HG02623 (cell line): ENCODE data around the gene UCMA.
A peak's percentile ranks its signal among the peaks of the same experiment; 100 is the strongest.

ENCODE experiments used
- ATAC-seq: cut with Tn5 transposase; IDR thresholded peaks from one replicate; pipeline ENCODE4 v1.9.1; 2021; ENCODE audit warnings: moderate library complexity; ENCODE audit not compliant: unreplicated experiment

The UCMA gene

GRCh38 chr10:13189961-13190360, 44.2 kb downstream of the UCMA start:
- ATAC-seq, result no peak

DNA sequence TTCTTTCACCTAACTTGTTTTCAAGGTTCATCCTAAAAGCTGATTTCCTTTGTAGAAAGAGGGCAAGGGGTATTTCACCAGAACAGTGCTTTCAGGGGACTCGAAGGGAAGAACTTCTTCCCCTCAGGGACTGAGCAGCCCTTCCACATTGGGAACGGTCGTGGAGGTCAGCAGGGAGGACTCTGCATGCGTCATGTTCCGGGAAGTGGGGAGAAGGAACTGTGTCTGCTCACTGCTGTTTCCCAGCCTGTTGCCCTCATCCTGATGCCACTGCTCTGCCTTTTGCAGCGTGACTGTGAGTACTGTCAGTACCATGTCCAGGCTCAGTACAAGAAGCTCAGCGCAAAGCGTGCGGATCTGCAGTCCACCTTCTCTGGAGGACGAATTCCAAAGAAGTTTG, 45.6 kb downstream of the UCMA start:
- no peak for ATAC-seq

DNA sequence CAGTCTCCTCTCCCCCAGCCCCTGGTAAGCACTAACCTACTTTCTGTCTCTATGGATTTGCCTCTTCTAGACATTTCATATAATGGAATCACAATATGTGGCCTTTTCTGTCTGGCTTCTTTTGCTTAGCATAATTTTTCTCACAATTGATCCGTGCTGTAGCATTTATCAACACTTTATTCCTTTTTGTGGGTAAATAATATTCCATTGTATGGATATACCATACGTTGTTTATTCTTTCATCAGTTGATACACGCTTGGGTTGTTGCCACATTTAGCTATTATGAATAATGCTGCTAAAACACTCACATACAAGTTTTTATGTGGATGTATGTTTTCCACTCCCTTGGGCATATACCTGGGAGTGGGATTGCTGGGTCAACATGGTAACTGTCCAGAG, 47.0 kb downstream of the UCMA start:
- no peak for ATAC-seq

DNA sequence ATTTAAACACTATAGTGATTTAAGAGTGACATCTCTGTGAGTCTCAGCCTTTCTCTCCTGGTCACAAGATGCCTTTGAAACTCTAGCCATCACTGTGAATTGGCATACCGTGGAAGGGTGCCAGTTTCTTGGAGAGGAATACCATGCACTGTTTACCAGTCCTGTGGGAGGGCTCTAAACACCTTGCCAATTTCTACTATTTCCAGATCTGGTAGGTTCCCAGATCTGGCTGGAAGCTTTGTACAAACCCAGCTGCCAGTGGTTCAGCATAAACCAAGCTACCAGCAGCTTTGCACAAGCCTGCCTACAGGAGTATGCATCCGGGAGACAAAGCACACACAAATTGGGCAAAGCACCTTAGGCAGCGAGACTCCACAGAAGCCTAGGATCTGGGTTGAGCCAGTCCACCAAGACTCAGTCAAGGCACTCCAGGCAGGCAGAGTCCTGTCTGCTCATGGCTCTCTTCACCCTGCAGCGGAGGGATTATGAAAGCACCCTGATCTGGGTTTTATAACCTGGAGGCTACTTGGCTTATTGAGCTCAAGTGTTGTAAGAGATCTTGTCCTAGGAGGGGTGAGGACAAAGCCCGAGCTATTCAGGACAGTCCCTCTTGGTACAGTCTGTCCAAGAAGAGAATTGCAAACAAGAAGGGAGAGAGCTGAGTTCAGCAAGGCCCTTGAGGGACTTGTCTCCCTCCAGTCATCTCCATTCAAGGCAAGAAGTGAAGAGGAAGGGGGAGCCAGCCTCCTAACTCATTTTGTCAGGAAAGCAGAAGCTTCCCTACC, 49.3 kb downstream of the UCMA start:
- no peak for ATAC-seq

DNA sequence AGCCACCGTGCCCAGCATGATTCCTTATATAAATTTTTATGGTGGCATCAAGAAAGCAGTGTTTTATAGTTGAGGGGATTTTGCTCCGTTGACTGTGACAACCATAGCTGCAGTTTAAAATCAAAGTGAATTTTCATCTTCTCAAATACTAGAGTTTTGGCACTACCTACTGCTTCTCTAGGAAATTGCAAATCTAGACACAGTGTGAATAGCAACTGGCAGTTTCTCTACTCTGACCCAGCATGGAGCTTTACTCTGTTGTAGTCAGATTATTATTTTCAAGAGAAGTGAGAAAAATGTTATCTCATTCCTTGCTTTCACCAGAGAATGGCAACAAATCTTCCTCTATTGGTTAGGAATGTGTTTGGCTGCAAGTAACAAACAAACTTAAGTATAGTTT, 49.9 kb downstream of the UCMA start:
- no peak for ATAC-seq

GRCh38 chr10:13183625-13184024, 50.5 kb downstream of the UCMA start:
- no peak for ATAC-seq

GRCh38 chr10:13182424-13182823, 51.8 kb downstream of the UCMA start:
- no peak for ATAC-seq

DNA sequence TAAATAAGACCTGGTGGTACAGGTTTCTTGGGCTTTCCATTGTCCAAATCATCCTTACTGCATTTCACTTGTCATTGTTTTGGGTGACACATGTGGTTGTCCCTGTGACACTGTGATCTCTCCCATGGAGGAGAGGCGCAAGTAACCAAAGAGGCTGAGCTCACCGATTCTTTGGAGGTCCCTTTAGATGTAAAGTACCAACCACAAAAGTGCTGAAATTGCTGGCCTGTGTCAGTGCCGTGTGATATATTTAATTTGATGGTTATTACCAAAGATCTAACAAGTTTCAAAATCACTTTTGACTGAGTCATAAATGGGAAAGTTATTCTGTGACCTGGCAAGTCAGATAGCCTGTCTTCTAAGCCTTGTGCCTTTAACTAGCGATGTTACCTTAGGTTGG, 53.4 kb downstream of the UCMA start:
- ATAC-seq, result peak; percentile 44

DNA sequence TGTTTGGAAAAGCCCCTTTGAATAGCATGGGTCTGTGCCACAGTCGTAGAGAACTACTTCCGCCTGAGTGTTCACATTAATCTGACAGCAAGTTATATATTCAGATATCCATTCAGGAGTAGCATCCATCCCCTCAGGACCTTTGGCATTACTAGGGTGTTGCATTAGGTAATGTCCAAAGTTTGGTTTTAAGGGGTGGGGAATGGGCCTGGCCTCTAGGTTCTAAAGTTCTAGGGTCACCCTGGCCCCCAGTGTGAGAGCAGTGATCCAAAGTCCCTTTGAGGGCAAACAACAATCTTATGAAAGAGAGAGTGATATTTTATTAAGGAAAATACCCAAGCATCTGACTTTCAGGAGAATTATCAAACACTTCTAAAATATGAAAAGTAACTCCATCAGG, 60.6 kb downstream of the UCMA start:
- no peak for ATAC-seq
